Measurements from ENCODE around the gene RAI2.

DNA sequence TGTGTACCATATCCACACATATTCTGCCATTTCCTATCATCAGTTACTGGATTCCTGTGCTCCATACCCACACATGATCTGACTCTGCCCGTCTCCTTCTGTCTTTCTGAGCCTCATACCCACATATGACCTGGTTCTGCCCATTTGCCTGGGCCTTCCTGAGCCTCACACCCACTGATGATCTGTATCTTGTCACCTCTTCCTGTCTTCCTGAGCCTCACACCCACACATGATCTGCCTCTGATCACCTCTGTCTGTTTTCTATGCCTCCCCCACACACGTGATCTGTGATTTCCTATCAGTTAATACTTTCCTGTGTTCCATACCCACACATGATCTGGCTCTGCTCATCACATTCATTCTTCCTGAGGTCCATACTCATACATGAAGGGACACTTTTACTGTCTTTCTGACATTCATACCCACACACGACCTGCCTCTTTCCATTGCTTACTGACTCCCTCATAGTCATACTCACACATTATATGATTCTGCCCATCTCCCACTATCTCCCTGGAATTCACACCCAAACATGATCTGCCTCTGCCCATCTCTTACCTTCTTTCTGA lies 91.3 kb downstream of the RAI2 start:
- TF ChIP-seq POLR2A (IDR thresholded peaks at IDR 0.05) = no peak
- TF ChIP-seq, protein P1, sequence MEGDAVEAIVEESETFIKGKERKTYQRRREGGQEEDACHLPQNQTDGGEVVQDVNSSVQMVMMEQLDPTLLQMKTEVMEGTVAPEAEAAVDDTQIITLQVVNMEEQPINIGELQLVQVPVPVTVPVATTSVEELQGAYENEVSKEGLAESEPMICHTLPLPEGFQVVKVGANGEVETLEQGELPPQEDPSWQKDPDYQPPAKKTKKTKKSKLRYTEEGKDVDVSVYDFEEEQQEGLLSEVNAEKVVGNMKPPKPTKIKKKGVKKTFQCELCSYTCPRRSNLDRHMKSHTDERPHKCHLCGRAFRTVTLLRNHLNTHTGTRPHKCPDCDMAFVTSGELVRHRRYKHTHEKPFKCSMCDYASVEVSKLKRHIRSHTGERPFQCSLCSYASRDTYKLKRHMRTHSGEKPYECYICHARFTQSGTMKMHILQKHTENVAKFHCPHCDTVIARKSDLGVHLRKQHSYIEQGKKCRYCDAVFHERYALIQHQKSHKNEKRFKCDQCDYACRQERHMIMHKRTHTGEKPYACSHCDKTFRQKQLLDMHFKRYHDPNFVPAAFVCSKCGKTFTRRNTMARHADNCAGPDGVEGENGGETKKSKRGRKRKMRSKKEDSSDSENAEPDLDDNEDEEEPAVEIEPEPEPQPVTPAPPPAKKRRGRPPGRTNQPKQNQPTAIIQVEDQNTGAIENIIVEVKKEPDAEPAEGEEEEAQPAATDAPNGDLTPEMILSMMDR (IDR thresholded peaks at IDR 0.05) = no peak
